K562 (cell line): ENCODE measurements around the gene ORM1.

Experiments used
- BACH1 ChIP-seq: fragments of 200-800 bp; sonication (Bioruptor generic); IDR thresholded peaks from 2 replicates; pipeline ENCODE4 v1.6.1; 2016; ENCODE audit warnings: missing genetic modification characterization, missing compliant biosample characterization
- BRF1 ChIP-seq: IDR thresholded peaks from 3 replicates; pipeline ENCODE4 v1.6.1; 2011; ENCODE audit warnings: borderline replicate concordance, mild to moderate bottlenecking; ENCODE audit not compliant: insufficient read length; ENCODE audit errors: extremely low read depth
- COPS2 ChIP-seq: fragments of 450-650 bp; conservative IDR thresholded peaks from 2 replicates; pipeline ENCODE4 v1.6.1; 2016; ENCODE audit warnings: mild to moderate bottlenecking, moderate library complexity
- CTCF ChIP-seq, 3 experiments: IDR thresholded peaks in 2 of 3; conservative IDR thresholded peaks in 1 of 3; 2 replicates each; pipeline ENCODE4 v1.5.1; 2011 to 2012; ENCODE audit warnings: low read length in 3 of 3, mild to moderate bottlenecking in 3 of 3, control low read depth in 2 of 3, improper control_type of control experiment in 1 of 3, inconsistent platforms in 1 of 3, low read depth in 1 of 3, mixed read lengths in 1 of 3, moderate library complexity in 1 of 3; ENCODE audit not compliant: insufficient read depth in 2 of 3
- HNRNPLL ChIP-seq: fragments of 200-400 bp; formaldehyde crosslinking; IDR thresholded peaks from 2 replicates; pipeline ENCODE4 v1.6.1; 2017; ENCODE audit warnings: low read length, low read depth, mild to moderate bottlenecking; ENCODE audit not compliant: poor library complexity, severe bottlenecking
- KLF10 ChIP-seq: fragments of 250-450 bp; sonication (Bioruptor Pico); IDR thresholded peaks from 2 replicates; pipeline ENCODE4 v1.6.1; 2021; ENCODE audit warnings: matching md5 sums
- MLX ChIP-seq, 2 experiments: fragments of 450-650 bp in 1 of 2; sonication (generic) in 1 of 2; formaldehyde crosslinking; conservative IDR thresholded peaks; 2 replicates each; pipeline versions ENCODE4 v1.4.0 to v1.8.1; 2020 to 2022; ENCODE audit warnings: mild to moderate bottlenecking in 1 of 2, missing genetic modification reagents in 1 of 2
- RBFOX2 ChIP-seq: fragments of 200-400 bp; formaldehyde crosslinking; IDR thresholded peaks from 2 replicates; pipeline ENCODE4 v1.6.1; 2017; ENCODE audit warnings: low read depth, mild to moderate bottlenecking, low read length, moderate library complexity
- SETDB1 ChIP-seq: IDR thresholded peaks from one replicate; pipeline ENCODE4 v1.6.1; 2012; ENCODE audit warnings: low read length, control low read depth, inconsistent platforms
- YY1 ChIP-seq, 3 experiments: IDR thresholded peaks; 2 replicates each; pipeline ENCODE4 v1.6.1; 2011; ENCODE audit warnings: low read length in 2 of 3, mild to moderate bottlenecking in 2 of 3, moderate library complexity in 2 of 3, borderline replicate concordance in 1 of 3, control low read depth in 1 of 3, low read depth in 1 of 3; ENCODE audit not compliant: insufficient read depth in 3 of 3, insufficient replicate concordance in 2 of 3, control insufficient read depth in 1 of 3, insufficient read length in 1 of 3; ENCODE audit errors: extremely low read depth in 1 of 3
- ZBTB33 ChIP-seq: sonication (generic); formaldehyde crosslinking; IDR thresholded peaks from 2 replicates; pipeline ENCODE4 v1.8.1; 2023; ENCODE audit warnings: mild to moderate bottlenecking, missing genetic modification reagents
- ZNF436 ChIP-seq: fragments of 250-450, 450-650 bp; sonication (Bioruptor Pico); formaldehyde crosslinking; IDR thresholded peaks from 2 replicates; pipeline ENCODE4 v1.7.0; 2020; ENCODE audit warnings: mild to moderate bottlenecking
- ZSCAN29 ChIP-seq: fragments of 450-650 bp; IDR thresholded peaks from 2 replicates; pipeline ENCODE4 v1.6.1; 2017
- TF ChIP-seq, protein P1 (sequence below): sonication (generic); formaldehyde crosslinking; IDR thresholded peaks from 2 replicates; pipeline ENCODE4 v1.8.0; 2022; ENCODE audit warnings: missing genetic modification reagents, mild to moderate bottlenecking, borderline replicate concordance

- TF ChIP-seq YY1 (IDR thresholded peaks at IDR 0.05; ENCODE audit: borderline replicate concordance in 1 of 3, control insufficient read depth in 1 of 3, extremely low read depth in 1 of 3, insufficient read depth in 3 of 3, insufficient read length in 1 of 3, insufficient replicate concordance in 2 of 3, low read depth in 1 of 3, low read length in 2 of 3) (no peak), HNRNPLL (no peak), ZNF436 (CRISPR knock-in tag) (no peak), MLX (CRISPR knock-in tag; conservative IDR thresholded peaks at IDR 0.05) (no peak), KLF10 (CRISPR knock-in tag) (no peak), CTCF (IDR thresholded peaks at IDR 0.05 in 2 of 3, conservative IDR thresholded peaks at IDR 0.05 in 1 of 3; ENCODE audit: insufficient read depth in 2 of 3, low read depth in 1 of 3, low read length in 3 of 3) (no peak), RBFOX2 (no peak), BRF1 (no peak), BACH1 (tag) (no peak), SETDB1 (no peak), ZBTB33 (CRISPR knock-in tag) (no peak), ZSCAN29 (no peak), COPS2 (no peak)
- TF ChIP-seq, protein P1, sequence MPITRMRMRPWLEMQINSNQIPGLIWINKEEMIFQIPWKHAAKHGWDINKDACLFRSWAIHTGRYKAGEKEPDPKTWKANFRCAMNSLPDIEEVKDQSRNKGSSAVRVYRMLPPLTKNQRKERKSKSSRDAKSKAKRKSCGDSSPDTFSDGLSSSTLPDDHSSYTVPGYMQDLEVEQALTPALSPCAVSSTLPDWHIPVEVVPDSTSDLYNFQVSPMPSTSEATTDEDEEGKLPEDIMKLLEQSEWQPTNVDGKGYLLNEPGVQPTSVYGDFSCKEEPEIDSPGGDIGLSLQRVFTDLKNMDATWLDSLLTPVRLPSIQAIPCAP, result no peak
These were observed 28.2 kb upstream of the ORM1 start for GRCh38 chr9:114294664-114295063.
